OCI-LY3 (cell line): ENCODE data around the gene FHOD3.

Source experiments
- H2AFZ ChIP-seq: fragments of 200-600, 300-600 bp; shearing (Covaris generic); 2 replicates; pipeline ENCODE4 v1.6.0; 2014; ENCODE audit warnings: antibody characterized with exemption, low read depth, low read length
- H3K27ac ChIP-seq: fragments of 200-600, 300-600 bp; sonication (generic); 2 replicates; pipeline ENCODE4 v1.5.1; 2014; ENCODE audit warnings: mild to moderate bottlenecking, low read length, moderate library complexity, mixed read lengths
- H3K27me3 ChIP-seq: fragments of 200-600, 300-600 bp; sonication (generic); 2 replicates; pipeline ENCODE4 v1.6.1; 2014; ENCODE audit warnings: low read depth, low read length, mixed read lengths
- H3K36me3 ChIP-seq: fragments of 200-600, 300-600 bp; sonication (generic); replicated peaks from 2 replicates; pipeline ENCODE3; 2014; ENCODE audit warnings: low read depth, low read length, mixed read lengths
- H3K4me1 ChIP-seq: fragments of 300-600, 200-600 bp; sonication (generic); 2 replicates; pipeline ENCODE4 v1.6.1; 2014; ENCODE audit warnings: low read length, mixed read lengths
- H3K4me2 ChIP-seq: fragments of 200-600, 300-600 bp; sonication (generic); 2 replicates; pipeline ENCODE4 v1.6.1; 2014; ENCODE audit warnings: low read length, mixed read lengths
- H3K4me3 ChIP-seq: fragments of 300-600, 200-600 bp; sonication (generic); 2 replicates; pipeline ENCODE4 v1.5.1; 2014; ENCODE audit warnings: antibody characterized with exemption, mild to moderate bottlenecking, low read length, moderate library complexity
- H3K79me2 ChIP-seq: fragments of 300-600, 200-600 bp; shearing (Covaris generic); 2 replicates; pipeline ENCODE4 v1.6.1; 2014; ENCODE audit warnings: mild to moderate bottlenecking, low read length, mixed read lengths
- H3K9ac ChIP-seq: fragments of 300-600, 200-600 bp; shearing (Covaris generic); 2 replicates; pipeline ENCODE4 v1.6.0; 2014; ENCODE audit warnings: mild to moderate bottlenecking, low read length, moderate library complexity
- H3K9me3 ChIP-seq: fragments of 200-600, 300-600 bp; shearing (Covaris generic); 2 replicates; pipeline ENCODE4 v1.6.1; 2014; ENCODE audit warnings: low read length, mixed read lengths; ENCODE audit not compliant: insufficient read depth
- H4K20me1 ChIP-seq: fragments of 200-600, 300-600 bp; sonication (generic); 2 replicates; pipeline ENCODE4 v1.6.1; 2016; ENCODE audit warnings: low read length, mixed read lengths; ENCODE audit not compliant: insufficient read depth
- CTCF ChIP-seq: fragments of 200-600, 300-600 bp; sonication (generic); IDR thresholded peaks from 2 replicates; pipeline ENCODE4 v1.5.1; 2014; ENCODE audit warnings: antibody characterized with exemption, low read length, low read depth
- EZH2phosphoT487 ChIP-seq: fragments of 200-600 bp; shearing (Covaris generic); IDR thresholded peaks from 2 replicates; pipeline ENCODE4 v1.6.1; 2018; ENCODE audit warnings: antibody characterized with exemption, mixed run types, low read depth

The FHOD3 gene

GRCh38 chr18:36331521-36331971 lies 34.0 kb downstream of the FHOD3 start:
- H3K9me3 ChIP-seq, result no peaks in the 10 kb centered on the region
- H3K9ac ChIP-seq, result no peak overlapping the region
- H4K20me1 ChIP-seq, result no peaks in the 10 kb centered on the region
- no peaks in the 10 kb centered on the region for H3K79me2 ChIP-seq
- H3K4me3 ChIP-seq, result no peak overlapping the region
- H3K27me3 ChIP-seq, result peaks cover 22% of the 10 kb centered on the region; the same call in 1 of the 2 replicates
- no peak overlapping the region for H2AFZ ChIP-seq
- no peak for TF ChIP-seq EZH2phosphoT487
- TF ChIP-seq CTCF, result no peak
- no peak overlapping the region for H3K4me2 ChIP-seq
- no peak overlapping the region for H3K27ac ChIP-seq
- H3K4me1 ChIP-seq, result no peaks in the 10 kb centered on the region
- H3K36me3 ChIP-seq, result no peaks in the 10 kb centered on the region

- no peaks in the 10 kb centered on the region for H3K9me3 ChIP-seq
- no peak overlapping the region for H3K4me3 ChIP-seq
- no peak overlapping the region for H3K9ac ChIP-seq
- no peaks in the 10 kb centered on the region for H3K36me3 ChIP-seq
- no peaks in the 10 kb centered on the region for H3K79me2 ChIP-seq
- H3K4me2 ChIP-seq, result no peak overlapping the region
- no peaks in the 10 kb centered on the region for H4K20me1 ChIP-seq
- H3K27ac ChIP-seq, result no peak overlapping the region
- H2AFZ ChIP-seq, result no peak overlapping the region
- H3K4me1 ChIP-seq, result no peaks in the 10 kb centered on the region
- TF ChIP-seq EZH2phosphoT487 (no peak), CTCF (no peak)
- H3K27me3 ChIP-seq, result peaks cover 9% of the 10 kb centered on the region; the same call in 1 of the 2 replicates
These were observed 35.9 kb downstream of the FHOD3 start for GRCh38 chr18:36333414-36333813.

- Histone ChIP-seq H3K79me2 (no peaks in the 10 kb centered on the region), H3K4me2 (no peak overlapping the region), H2AFZ (no peak overlapping the region), H3K4me1 (no peaks in the 10 kb centered on the region), H3K9ac (no peak overlapping the region), H3K4me3 (no peak overlapping the region), H3K9me3 (no peaks in the 10 kb centered on the region), H3K27ac (no peak overlapping the region), H3K27me3 (peaks cover 5% of the 10 kb centered on the region; the same call in 1 of the 2 replicates), H3K36me3 (no peaks in the 10 kb centered on the region), H4K20me1 (no peaks in the 10 kb centered on the region)
- TF ChIP-seq CTCF (no peak), EZH2phosphoT487 (no peak)
These were observed 37.3 kb downstream of the FHOD3 start for GRCh38 chr18:36334798-36335197.

GRCh38 chr18:36335476-36336279 lies 38.2 kb downstream of the FHOD3 start:
- H3K79me2 ChIP-seq, result no peaks in the 10 kb centered on the region
- no peak for TF ChIP-seq EZH2phosphoT487
- TF ChIP-seq CTCF, result no peak
- H4K20me1 ChIP-seq, result no peaks in the 10 kb centered on the region
- no peak overlapping the region for H3K4me3 ChIP-seq
- H2AFZ ChIP-seq, result no peak overlapping the region
- H3K36me3 ChIP-seq, result no peaks in the 10 kb centered on the region
- H3K4me1 ChIP-seq, result no peaks in the 10 kb centered on the region
- H3K9me3 ChIP-seq, result no peaks in the 10 kb centered on the region
- H3K27ac ChIP-seq, result no peak overlapping the region
- H3K9ac ChIP-seq, result no peak overlapping the region
- no peak overlapping the region for H3K4me2 ChIP-seq
- no peaks in the 10 kb centered on the region for H3K27me3 ChIP-seq
